ENCODE measurements around the gene C4B. TPM values are rescaled to one million over a fixed set of nuclear protein-coding genes. Genes with fewer than 3 reads are reported as not detected.
A peak's percentile ranks its signal among the peaks of the same experiment; 100 is the strongest.
"Not testable (repeated sequence)": the region's sequence is repeated elsewhere in the genome, so short reads cannot be mapped to it uniquely, and the experiment has no call there.

Gene C4B
- 10 to 100 TPM in 3 of 4 donors, 1 to 10 TPM in 1; 9.6 to 87.6 (median 26.6) TPM for polyA plus RNA-seq
- long read RNA-seq, donor 1, full-length matches to known transcripts: 6 of 24 reads
- long read RNA-seq, donor 1, partial matches to known transcripts: 18 of 24 reads
- long read RNA-seq, donor 1, other reads (novel, unspliced or antisense): 0 of 24 reads
- long read RNA-seq, donor 2, partial matches to known transcripts: 0 of 1 reads
- long read RNA-seq, donor 2, other reads (novel, unspliced or antisense): 0 of 1 reads
- long read RNA-seq, donor 3, partial matches to known transcripts: 5 of 7 reads
- long read RNA-seq, donor 3, other reads (novel, unspliced or antisense): 0 of 7 reads
- long read RNA-seq, donor 4: 0 reads
- long read RNA-seq, donor 5, partial matches to known transcripts: 0 of 1 reads
- long read RNA-seq, donor 5, other reads (novel, unspliced or antisense): 0 of 1 reads
- long read RNA-seq, donor 6, partial matches to known transcripts: 5 of 5 reads
- long read RNA-seq, donor 6, other reads (novel, unspliced or antisense): 0 of 5 reads
- long read RNA-seq, donor 7, partial matches to known transcripts: 25 of 91 reads
- long read RNA-seq, donor 7, other reads (novel, unspliced or antisense): 66 of 91 reads
- long read RNA-seq, donor 8, partial matches to known transcripts: 5 of 5 reads
- long read RNA-seq, donor 8, other reads (novel, unspliced or antisense): 0 of 5 reads
- long read RNA-seq, donor 9, full-length matches to known transcripts: 1 of 1 reads
- long read RNA-seq, donor 9, partial matches to known transcripts: 0 of 1 reads
- long read RNA-seq, donor 9, other reads (novel, unspliced or antisense): 0 of 1 reads
- long read RNA-seq, donor 10: 0 reads

DNA sequence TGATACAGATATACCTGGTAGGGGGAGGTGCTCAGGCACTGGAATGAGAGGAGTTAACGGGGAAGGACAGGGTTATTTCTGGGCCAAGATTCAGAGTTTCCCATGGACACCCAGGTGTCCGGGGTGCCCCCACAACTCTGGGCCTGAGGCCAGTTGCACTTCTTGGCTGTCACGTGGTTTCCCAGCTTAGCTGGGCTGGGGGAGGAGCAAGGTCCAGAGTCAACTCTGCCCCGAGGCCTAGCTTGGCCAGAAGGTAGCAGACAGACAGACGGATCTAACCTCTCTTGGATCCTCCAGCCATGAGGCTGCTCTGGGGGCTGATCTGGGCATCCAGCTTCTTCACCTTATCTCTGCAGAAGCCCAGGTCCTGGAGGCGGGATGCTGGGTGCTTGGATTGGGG, at the start of gene C4B:
TSS of gene C4B (plus strand) at position 249 of the 400 bp plus-strand sequence. CDS start at position 300, 51 bp downstream.
- not testable (repeated sequence) for H3K9me3 ChIP-seq (ENCODE audit: control insufficient read depth in 2 of 2, insufficient read depth in 1 of 2, low read depth in 1 of 2, low read length in 1 of 2); FAIRE-seq; DNase-seq; H3K27me3 ChIP-seq (ENCODE audit: control insufficient read depth in 3 of 3, insufficient read depth in 3 of 3, low read length in 3 of 3); H3K4me1 ChIP-seq (ENCODE audit: control insufficient read depth in 3 of 3, insufficient read depth in 2 of 3, low read depth in 1 of 3, low read length in 2 of 3); H3K36me3 ChIP-seq (ENCODE audit: control insufficient read depth in 3 of 3, insufficient read depth in 2 of 3, low read depth in 1 of 3, low read length in 3 of 3); H3K27ac ChIP-seq (ENCODE audit: low read depth in 1 of 3, low read length in 2 of 3); H3K4me3 ChIP-seq (ENCODE audit: low read depth in 1 of 3, low read length in 3 of 3)
- no CpG with 5 or more reads among the region's 6 CpGs for WGBS, 3 donors

DNA sequence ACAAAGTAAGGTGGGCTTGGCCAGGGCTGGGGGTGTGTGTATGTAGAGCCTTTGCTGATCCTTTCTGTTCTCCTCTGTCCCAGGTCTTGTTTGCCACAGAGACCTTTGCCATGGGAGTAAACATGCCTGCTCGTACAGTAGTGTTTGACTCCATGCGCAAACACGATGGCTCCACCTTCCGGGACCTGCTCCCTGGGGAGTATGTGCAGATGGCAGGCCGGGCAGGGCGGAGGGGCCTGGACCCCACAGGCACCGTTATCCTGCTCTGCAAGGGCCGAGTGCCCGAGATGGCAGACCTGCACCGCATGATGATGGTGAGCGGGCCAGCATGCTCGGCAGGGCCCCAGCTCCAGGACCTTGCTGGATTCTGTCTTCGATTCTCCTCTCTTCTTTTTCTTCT, 48.9 kb upstream of the C4B start:
- DNase-seq (no peak), FAIRE-seq (no peak)
- no peaks in the 10 kb centered on the region for H3K27me3 ChIP-seq (ENCODE audit: control insufficient read depth in 3 of 3, insufficient read depth in 3 of 3, low read length in 3 of 3)
- WGBS, 3 donors: 91 to 94% (median 92%) methylated on average over 13 of the region's 13 CpGs
- H3K36me3 ChIP-seq (ENCODE audit: control insufficient read depth in 3 of 3, insufficient read depth in 2 of 3, low read depth in 1 of 3, low read length in 3 of 3): peaks cover 28 to 94% (median 35%) of the 10 kb centered on the region in 3 donors
- peaks cover 0 to 1% (median 0%) of the 10 kb centered on the region in 3 donors for H3K4me1 ChIP-seq (ENCODE audit: control insufficient read depth in 3 of 3, insufficient read depth in 2 of 3, low read depth in 1 of 3, low read length in 2 of 3)
- H3K4me3 ChIP-seq (ENCODE audit: low read depth in 1 of 3, low read length in 3 of 3): no peak overlapping the region
- H3K9me3 ChIP-seq (ENCODE audit: control insufficient read depth in 2 of 2, insufficient read depth in 1 of 2, low read depth in 1 of 2, low read length in 1 of 2): no peaks in the 10 kb centered on the region
- no peak overlapping the region for H3K27ac ChIP-seq (ENCODE audit: low read depth in 1 of 3, low read length in 2 of 3)

DNA sequence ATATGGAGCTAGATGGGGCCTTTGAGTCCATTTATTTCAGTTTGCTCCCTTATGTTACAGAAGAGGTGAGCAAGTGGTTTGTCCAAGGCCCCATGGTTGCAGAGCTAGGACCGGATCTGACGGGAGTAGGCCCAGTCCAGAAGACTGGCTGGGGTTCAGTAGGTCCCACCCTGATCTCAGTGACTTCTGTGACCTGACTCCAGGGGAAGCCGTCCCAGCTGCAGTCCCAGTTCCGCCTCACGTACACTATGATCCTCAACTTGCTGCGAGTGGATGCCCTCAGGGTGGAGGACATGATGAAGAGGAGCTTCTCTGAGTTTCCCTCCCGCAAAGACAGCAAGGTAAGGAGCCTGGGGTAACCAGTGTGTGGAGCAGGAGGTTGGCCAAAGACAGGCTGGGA, 48.1 kb upstream of the C4B start:
- Histone ChIP-seq H3K9me3 (ENCODE audit: control insufficient read depth in 2 of 2, insufficient read depth in 1 of 2, low read depth in 1 of 2, low read length in 1 of 2) (no peaks in the 10 kb centered on the region), H3K36me3 (ENCODE audit: control insufficient read depth in 3 of 3, insufficient read depth in 2 of 3, low read depth in 1 of 3, low read length in 3 of 3) (peaks cover 26 to 95% (median 35%) of the 10 kb centered on the region in 3 donors), H3K4me3 (ENCODE audit: low read depth in 1 of 3, low read length in 3 of 3) (no peak overlapping the region), H3K4me1 (ENCODE audit: control insufficient read depth in 3 of 3, insufficient read depth in 2 of 3, low read depth in 1 of 3, low read length in 2 of 3) (peaks cover 2 to 7% (median 3%) of the 10 kb centered on the region in 3 donors), H3K27me3 (ENCODE audit: control insufficient read depth in 3 of 3, insufficient read depth in 3 of 3, low read length in 3 of 3) (no peaks in the 10 kb centered on the region), H3K27ac (ENCODE audit: low read depth in 1 of 3, low read length in 2 of 3) (no peak overlapping the region)
- no peak for DNase-seq
- no peak for FAIRE-seq
- WGBS, 3 donors: 92 to 94% (median 93%) methylated on average over 7 of the region's 7 CpGs

DNA sequence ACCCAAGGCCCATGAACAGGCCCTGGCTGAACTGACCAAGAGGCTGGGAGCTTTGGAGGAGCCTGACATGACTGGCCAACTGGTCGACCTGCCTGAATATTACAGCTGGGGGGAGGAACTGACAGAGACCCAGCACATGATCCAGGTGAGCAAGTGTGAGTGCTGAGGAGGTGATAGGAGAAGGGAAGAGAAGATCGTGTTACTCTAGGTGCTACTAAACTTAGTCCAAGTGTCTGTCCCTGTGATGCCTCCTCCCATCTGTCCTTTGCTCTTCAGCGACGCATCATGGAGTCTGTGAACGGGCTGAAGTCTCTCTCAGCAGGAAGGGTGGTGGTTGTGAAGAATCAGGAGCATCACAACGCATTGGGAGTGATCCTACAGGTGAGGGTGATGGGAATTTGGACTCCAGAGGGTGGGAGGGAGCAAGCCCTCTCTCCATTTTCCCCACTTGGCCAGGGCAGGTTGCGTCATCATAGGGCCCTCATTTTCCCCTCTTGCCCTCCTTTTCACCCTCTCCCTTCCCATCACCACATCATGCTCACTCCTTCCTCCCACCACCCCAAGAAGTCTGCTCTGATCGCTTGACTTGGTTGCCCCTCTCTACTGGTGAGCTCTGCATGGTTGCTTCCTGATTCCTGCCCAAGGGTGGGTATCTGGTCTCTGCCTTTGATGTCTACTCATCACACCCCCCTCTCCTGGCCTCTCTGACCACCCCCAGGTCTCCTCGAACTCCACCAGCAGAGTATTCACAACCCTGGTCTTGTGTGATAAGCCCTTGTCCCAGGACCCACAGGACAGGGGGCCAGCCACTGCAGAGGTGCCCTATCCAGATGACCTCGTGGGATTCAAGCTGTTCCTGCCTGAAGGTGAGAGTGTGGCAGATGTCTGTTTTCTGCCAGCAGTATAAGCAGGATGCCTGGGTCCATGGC, 47.3 kb upstream of the C4B start:
- DNase-seq (no peak), FAIRE-seq (no peak)
- H3K9me3 ChIP-seq (ENCODE audit: control insufficient read depth in 2 of 2, insufficient read depth in 1 of 2, low read depth in 1 of 2, low read length in 1 of 2): no peaks in the 10 kb centered on the region
- H3K27ac ChIP-seq (ENCODE audit: low read depth in 1 of 3, low read length in 2 of 3): peak overlapping the region in 1 of 3 donors; percentile 6
- 81 to 87% (median 84%) methylated on average over 10 of the region's 10 CpGs for WGBS, 3 donors
- no peak overlapping the region for H3K4me3 ChIP-seq (ENCODE audit: low read depth in 1 of 3, low read length in 3 of 3)
- H3K4me1 ChIP-seq (ENCODE audit: control insufficient read depth in 3 of 3, insufficient read depth in 2 of 3, low read depth in 1 of 3, low read length in 2 of 3): peaks cover 2 to 7% (median 3%) of the 10 kb centered on the region in 3 donors
- H3K27me3 ChIP-seq (ENCODE audit: control insufficient read depth in 3 of 3, insufficient read depth in 3 of 3, low read length in 3 of 3): no peaks in the 10 kb centered on the region
- peaks cover 21 to 88% (median 35%) of the 10 kb centered on the region in 3 donors for H3K36me3 ChIP-seq (ENCODE audit: control insufficient read depth in 3 of 3, insufficient read depth in 2 of 3, low read depth in 1 of 3, low read length in 3 of 3)

DNA sequence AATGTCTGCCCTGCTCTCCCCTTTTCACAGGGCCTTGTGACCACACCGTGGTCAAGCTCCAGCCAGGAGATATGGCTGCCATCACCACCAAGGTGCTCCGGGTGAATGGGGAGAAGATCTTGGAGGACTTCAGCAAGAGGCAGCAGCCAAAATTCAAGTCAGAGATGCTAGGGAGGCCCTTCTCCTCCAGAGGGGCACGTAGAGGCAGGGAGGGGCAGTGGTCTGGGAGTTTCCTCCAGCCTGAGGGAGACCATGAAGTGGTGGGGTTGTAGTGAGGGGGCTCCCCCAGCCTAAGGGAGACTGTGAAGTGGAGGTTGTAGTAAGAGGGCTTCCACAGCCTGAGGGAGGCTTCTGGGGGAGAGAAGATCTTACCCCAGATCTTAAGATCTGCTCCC, 46.7 kb upstream of the C4B start:
- FAIRE-seq (no peak), DNase-seq (no peak)
- Histone ChIP-seq H3K4me3 (ENCODE audit: low read depth in 1 of 3, low read length in 3 of 3) (no peak overlapping the region), H3K27me3 (ENCODE audit: control insufficient read depth in 3 of 3, insufficient read depth in 3 of 3, low read length in 3 of 3) (no peaks in the 10 kb centered on the region), H3K36me3 (ENCODE audit: control insufficient read depth in 3 of 3, insufficient read depth in 2 of 3, low read depth in 1 of 3, low read length in 3 of 3) (peaks cover 20 to 81% (median 35%) of the 10 kb centered on the region in 3 donors), H3K4me1 (ENCODE audit: control insufficient read depth in 3 of 3, insufficient read depth in 2 of 3, low read depth in 1 of 3, low read length in 2 of 3) (peaks cover 2 to 8% (median 3%) of the 10 kb centered on the region in 3 donors), H3K9me3 (ENCODE audit: control insufficient read depth in 2 of 2, insufficient read depth in 1 of 2, low read depth in 1 of 2, low read length in 1 of 2) (no peaks in the 10 kb centered on the region), H3K27ac (ENCODE audit: low read depth in 1 of 3, low read length in 2 of 3) (peak overlapping the region in 1 of 3 donors; percentile 6)
- 83 to 85% (median 85%) methylated on average over 3 of the region's 3 CpGs for WGBS, 3 donors

DNA sequence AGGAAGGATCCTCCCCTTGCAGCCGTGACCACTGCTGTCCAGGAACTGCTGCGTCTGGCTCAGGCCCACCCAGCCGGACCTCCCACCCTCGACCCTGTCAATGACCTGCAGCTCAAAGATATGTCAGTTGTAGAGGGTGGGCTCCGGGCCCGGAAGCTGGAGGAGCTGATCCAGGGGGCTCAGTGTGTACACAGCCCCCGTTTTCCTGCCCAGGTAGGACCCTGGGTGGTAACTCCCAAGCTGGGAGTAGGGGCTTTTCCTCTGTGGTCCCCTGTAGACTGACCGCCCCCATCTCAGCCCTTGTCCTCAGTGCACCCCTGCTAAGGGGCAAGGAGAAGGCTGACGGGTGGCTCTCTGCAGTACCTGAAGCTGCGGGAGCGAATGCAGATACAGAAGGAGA, 46.3 kb upstream of the C4B start:
- H3K36me3 ChIP-seq (ENCODE audit: control insufficient read depth in 3 of 3, insufficient read depth in 2 of 3, low read depth in 1 of 3, low read length in 3 of 3): peaks cover 20 to 77% (median 35%) of the 10 kb centered on the region in 3 donors
- peaks cover 2 to 12% (median 7%) of the 10 kb centered on the region in 3 donors for H3K4me1 ChIP-seq (ENCODE audit: control insufficient read depth in 3 of 3, insufficient read depth in 2 of 3, low read depth in 1 of 3, low read length in 2 of 3)
- no peak overlapping the region for H3K4me3 ChIP-seq (ENCODE audit: low read depth in 1 of 3, low read length in 3 of 3)
- no peaks in the 10 kb centered on the region for H3K27me3 ChIP-seq (ENCODE audit: control insufficient read depth in 3 of 3, insufficient read depth in 3 of 3, low read length in 3 of 3)
- H3K9me3 ChIP-seq (ENCODE audit: control insufficient read depth in 2 of 2, insufficient read depth in 1 of 2, low read depth in 1 of 2, low read length in 1 of 2): no peaks in the 10 kb centered on the region
- no peak for DNase-seq
- WGBS, 3 donors: 85 to 92% (median 89%) methylated on average over 11 of the region's 11 CpGs
- no peak for FAIRE-seq
- no peak overlapping the region for H3K27ac ChIP-seq (ENCODE audit: low read depth in 1 of 3, low read length in 2 of 3)

DNA sequence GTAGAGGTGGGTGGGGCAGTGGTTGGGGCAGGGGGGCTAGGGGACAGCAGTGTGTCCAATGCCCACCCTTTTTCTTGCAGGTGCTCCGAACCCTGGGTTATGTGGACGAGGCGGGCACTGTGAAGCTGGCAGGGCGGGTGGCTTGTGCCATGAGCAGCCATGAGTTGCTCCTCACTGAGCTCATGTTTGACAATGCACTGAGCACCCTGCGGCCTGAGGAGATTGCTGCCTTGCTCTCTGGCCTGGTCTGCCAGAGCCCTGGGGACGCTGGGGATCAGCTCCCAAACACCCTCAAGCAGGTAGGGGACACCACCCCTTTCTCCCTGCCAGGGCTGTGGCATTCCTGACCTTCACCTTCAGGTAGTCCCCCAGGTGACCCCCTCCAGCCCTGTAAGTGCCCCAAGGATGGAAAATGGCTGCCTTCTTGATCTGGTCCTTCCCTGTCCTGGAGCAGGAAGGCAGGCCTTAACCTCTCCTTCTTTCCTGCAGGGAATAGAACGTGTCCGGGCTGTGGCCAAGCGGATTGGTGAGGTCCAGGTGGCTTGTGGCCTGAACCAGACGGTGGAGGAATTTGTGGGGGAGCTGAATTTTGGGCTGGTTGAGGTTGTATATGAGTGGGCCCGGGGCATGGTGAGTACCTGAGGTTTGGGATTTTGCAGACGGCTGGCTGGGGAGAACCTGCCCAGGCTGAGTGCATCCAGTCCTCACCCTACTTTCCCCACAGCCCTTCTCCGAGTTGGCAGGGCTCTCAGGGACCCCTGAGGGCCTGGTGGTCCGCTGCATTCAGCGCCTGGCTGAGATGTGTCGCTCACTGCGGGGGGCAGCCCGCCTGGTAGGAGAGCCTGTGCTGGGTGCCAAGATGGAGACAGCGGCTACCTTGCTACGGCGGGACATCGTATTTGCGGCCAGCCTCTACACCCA, 45.5 kb upstream of the C4B start:
- 86 to 90% (median 87%) methylated on average over 23 of the region's 23 CpGs for WGBS, 3 donors
- H3K36me3 ChIP-seq (ENCODE audit: control insufficient read depth in 3 of 3, insufficient read depth in 2 of 3, low read depth in 1 of 3, low read length in 3 of 3): peaks cover 17 to 73% (median 31%) of the 10 kb centered on the region in 3 donors
- no peak overlapping the region for H3K27ac ChIP-seq (ENCODE audit: low read depth in 1 of 3, low read length in 2 of 3)
- H3K9me3 ChIP-seq (ENCODE audit: control insufficient read depth in 2 of 2, insufficient read depth in 1 of 2, low read depth in 1 of 2, low read length in 1 of 2): no peaks in the 10 kb centered on the region
- DNase-seq: no peak
- no peak overlapping the region for H3K4me3 ChIP-seq (ENCODE audit: low read depth in 1 of 3, low read length in 3 of 3)
- no peaks in the 10 kb centered on the region for H3K27me3 ChIP-seq (ENCODE audit: control insufficient read depth in 3 of 3, insufficient read depth in 3 of 3, low read length in 3 of 3)
- no peak for FAIRE-seq
- H3K4me1 ChIP-seq (ENCODE audit: control insufficient read depth in 3 of 3, insufficient read depth in 2 of 3, low read depth in 1 of 3, low read length in 2 of 3): peaks cover 2 to 19% (median 7%) of the 10 kb centered on the region in 3 donors

Data from small intestine (tissue), 16 donors.